K562 (cell line): Measurements from ENCODE around the gene CPSF4L. TPM values are rescaled to one million over a fixed set of nuclear protein-coding genes. Genes with fewer than 3 reads are reported as not detected.

Experiments used
- CTCF ChIP-seq, 3 experiments: IDR thresholded peaks in 2 of 3; conservative IDR thresholded peaks in 1 of 3; 2 replicates each; pipeline ENCODE4 v1.5.1; 2011 to 2012; ENCODE audit warnings: low read length in 3 of 3, mild to moderate bottlenecking in 3 of 3, control low read depth in 2 of 3, improper control_type of control experiment in 1 of 3, inconsistent platforms in 1 of 3, low read depth in 1 of 3, mixed read lengths in 1 of 3, moderate library complexity in 1 of 3; ENCODE audit not compliant: insufficient read depth in 2 of 3
- ETS2 ChIP-seq: IDR thresholded peaks from 2 replicates; pipeline ENCODE4 v1.6.1; 2016; ENCODE audit warnings: borderline replicate concordance, missing genetic modification characterization, mild to moderate bottlenecking, moderate library complexity, missing compliant biosample characterization; ENCODE audit not compliant: poor library complexity, severe bottlenecking
- FOXK1 ChIP-seq: sonication (generic); formaldehyde crosslinking; IDR thresholded peaks from 2 replicates; pipeline ENCODE4 v1.8.0; 2022; ENCODE audit warnings: missing genetic modification reagents, mild to moderate bottlenecking, borderline replicate concordance
- MAZ ChIP-seq, 2 experiments: fragments of 450-650 bp in 1 of 2; sonication (generic) in 1 of 2; formaldehyde crosslinking; IDR thresholded peaks in 1 of 2; conservative IDR thresholded peaks in 1 of 2; 2 replicates each; pipeline versions ENCODE4 v1.4.0 to v1.5.0; 2020; ENCODE audit warnings: mild to moderate bottlenecking in 1 of 2, missing genetic modification reagents in 1 of 2
- PBX2 ChIP-seq, 2 experiments: IDR thresholded peaks in 1 of 2; conservative IDR thresholded peaks in 1 of 2; 2 replicates each; pipeline ENCODE4 v1.6.1; 2016; ENCODE audit warnings: low read depth in 2 of 2, mild to moderate bottlenecking in 1 of 2, missing compliant biosample characterization in 1 of 2, missing genetic modification characterization in 1 of 2, moderate library complexity in 1 of 2
- POLR2H ChIP-seq: IDR thresholded peaks from 2 replicates; pipeline ENCODE4 v1.6.1; 2016; ENCODE audit warnings: missing genetic modification characterization, low read depth, mild to moderate bottlenecking, control low read depth, missing compliant biosample characterization, moderate library complexity
- REST ChIP-seq, 2 experiments: fragments of 450-650 bp; formaldehyde crosslinking in 1 of 2; IDR thresholded peaks; 2 replicates each; pipeline versions ENCODE4 v1.4.0 to v1.6.1; 2014 to 2020; ENCODE audit warnings: mild to moderate bottlenecking in 2 of 2, borderline replicate concordance in 1 of 2, low read depth in 1 of 2
- SMARCE1 ChIP-seq: fragments of 450-650 bp; IDR thresholded peaks from 2 replicates; pipeline ENCODE4 v1.7.1; 2016; ENCODE audit warnings: mild to moderate bottlenecking
- polyA plus RNA-seq, 8 experiments: library from polyadenylated mRNA; depleted of rRNA in 4 of 8; stranded (reverse) in 5 of 8; unstranded in 3 of 8; fragments of >200 nt; fragmentation: Nextera tagmentation in 2 of 8; fragmentation: Illumina TruSeq in 1 of 8; extraction: Ambion mirVana in 2 of 8; extraction: Trizol in 1 of 8; gene quantifications; 2 replicates each; pipeline versions ENCODE4 v1.2.1 to v1.2.3, GENCODE V29; 2011 to 2014; ENCODE audit warnings: inconsistent platforms in 1 of 8, missing spikeins in 1 of 8
- total RNA-seq, 7 experiments: library from RNA; depleted of rRNA in 6 of 7; stranded (reverse); fragments of >200 nt in 6 of 7; fragmentation: Illumina TruSeq in 2 of 7; extraction: Trizol in 2 of 7; gene quantifications; 2 replicates each; pipeline versions ENCODE4 v1.2.1 to v1.2.3, GENCODE V29; 2011 to 2021; ENCODE audit warnings: low replicate concordance in 1 of 7

CPSF4L gene
- total and polyA plus RNA-seq, 9 of the 15 experiments (the other 6 are each of a cell fraction or from before 2014, with no cell fraction given), result not detected

- peak; percentile 96 for TF ChIP-seq REST (IDR thresholded peaks at IDR 0.05; ENCODE audit: borderline replicate concordance)
- TF ChIP-seq REST (CRISPR knock-in tag; IDR thresholded peaks at IDR 0.05; ENCODE audit: low read depth), result no peak
- TF ChIP-seq ETS2 (tag), result no peak
- no peak for TF ChIP-seq SMARCE1
- no peak for TF ChIP-seq PBX2 (CRISPR knock-in tag; IDR thresholded peaks at IDR 0.05; ENCODE audit: low read depth)
- TF ChIP-seq PBX2 (tag; conservative IDR thresholded peaks at IDR 0.05; ENCODE audit: low read depth), result peak; percentile 65
- TF ChIP-seq POLR2H (tag), result no peak
- TF ChIP-seq MAZ (CRISPR knock-in tag; conservative IDR thresholded peaks at IDR 0.05 in 1 of 2, IDR thresholded peaks at IDR 0.05 in 1 of 2), result peak in 1 of 2 experiments; percentile 23; a peak in 1 of 4 replicates
- no peak for TF ChIP-seq FOXK1 (CRISPR knock-in tag)
- TF ChIP-seq CTCF (IDR thresholded peaks at IDR 0.05 in 2 of 3, conservative IDR thresholded peaks at IDR 0.05 in 1 of 3; ENCODE audit: insufficient read depth in 2 of 3, low read depth in 1 of 3, low read length in 3 of 3), result peak; percentile 91 to 97 (median 95)
Observed at GRCh38 chr17:73255671-73256181, 6.0 kb downstream of the CPSF4L start (continued).
